ENCODE measurements around the gene LRP5.
A peak's percentile ranks its signal among the peaks of the same experiment; 100 is the strongest.

Gene LRP5

DNA sequence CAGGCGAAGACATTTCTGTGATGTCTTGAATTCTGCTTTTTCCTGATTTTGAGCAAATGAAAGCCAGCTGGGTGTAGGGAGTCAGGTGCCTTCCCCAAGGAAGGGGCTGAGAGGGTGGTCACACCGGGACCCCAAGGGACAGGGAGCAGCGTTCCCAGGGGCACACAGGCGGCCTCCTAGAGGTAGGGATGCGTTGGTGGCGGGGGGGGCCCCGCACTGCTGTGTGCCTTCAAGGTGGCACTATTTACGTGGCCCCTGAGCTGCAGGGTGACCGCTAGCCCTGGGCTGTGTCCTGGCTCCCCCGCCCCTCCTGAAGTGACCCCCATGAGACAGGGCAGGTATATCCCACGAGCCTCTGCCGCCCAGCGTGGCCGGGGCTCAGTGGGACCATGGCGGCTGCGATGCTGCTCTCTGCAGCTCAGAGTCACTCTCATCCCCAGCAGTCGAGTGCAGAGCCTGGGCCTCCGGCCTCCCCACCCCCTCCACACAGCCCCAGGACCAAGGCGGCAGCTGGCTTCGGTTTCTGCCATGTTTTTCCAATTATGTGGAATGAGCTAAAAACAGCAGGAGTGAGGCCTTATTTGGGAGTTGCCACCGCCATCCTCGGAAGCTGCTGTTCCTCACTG lies 60.9 kb downstream of the LRP5 start:
- DNase-seq: no peak

DNA sequence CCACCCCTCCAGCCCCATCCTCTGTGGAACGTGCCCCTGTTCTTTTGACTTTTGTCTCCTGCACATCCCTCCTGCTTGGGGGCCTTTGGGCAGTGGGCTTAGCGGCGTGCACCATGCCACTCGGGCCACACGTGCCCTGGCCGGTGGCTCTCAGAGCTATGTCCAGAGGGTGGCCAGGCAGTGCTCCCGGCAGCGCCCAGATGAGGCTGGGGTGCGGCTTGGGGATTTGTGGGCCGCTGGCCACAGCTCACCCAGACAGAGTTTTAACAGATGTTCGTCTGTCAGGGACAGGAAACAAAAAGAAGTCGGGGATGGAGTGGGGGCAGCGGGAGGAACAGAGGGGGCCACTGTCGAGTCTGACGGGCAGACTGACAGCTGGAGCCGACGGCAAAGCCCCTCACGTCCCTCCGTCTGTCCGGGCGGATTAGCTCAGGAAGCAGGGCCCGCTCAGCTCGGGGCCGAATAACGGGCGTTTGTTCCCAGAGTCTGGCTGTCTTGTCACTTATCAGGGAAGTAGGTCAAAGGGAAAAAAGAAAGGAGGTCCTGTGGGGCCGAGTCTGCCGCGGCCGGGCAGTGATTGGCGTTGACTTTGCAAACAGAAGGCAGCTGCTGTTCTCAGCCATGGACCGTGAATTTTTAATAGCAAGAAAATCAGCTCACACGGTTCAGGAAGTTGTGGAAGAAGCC lies 61.6 kb downstream of the LRP5 start:
- no peak for DNase-seq

- no peak for DNase-seq
Observed at GRCh38 chr11:68374531-68374930, 62.1 kb downstream of the LRP5 start.

- no peak for DNase-seq
Observed at GRCh38 chr11:68375337-68375736, 62.9 kb downstream of the LRP5 start.

- no peak for DNase-seq
Observed at GRCh38 chr11:68375766-68376165, 63.4 kb downstream of the LRP5 start.

DNA sequence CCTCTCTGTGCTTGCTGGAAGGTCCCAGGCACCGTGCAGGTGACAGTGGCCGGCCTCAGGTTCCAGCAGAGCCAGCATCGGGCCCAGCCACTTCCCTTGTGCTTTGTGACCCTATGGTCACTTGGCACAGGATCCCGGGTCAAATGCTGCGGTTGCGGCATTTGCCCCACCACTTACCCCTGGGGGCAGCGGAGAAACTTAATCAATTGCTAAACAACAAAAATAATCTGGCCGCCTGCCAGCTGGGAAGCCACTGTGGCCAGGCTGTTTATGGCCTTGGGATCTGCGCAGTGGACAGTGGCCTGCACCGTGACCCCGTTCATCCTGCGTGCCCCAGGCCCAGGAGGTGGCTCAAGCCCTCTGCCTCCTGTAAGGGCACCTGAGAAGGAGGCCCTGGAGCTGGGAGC lies 65.0 kb downstream of the LRP5 start:
- no peak for DNase-seq

DNA sequence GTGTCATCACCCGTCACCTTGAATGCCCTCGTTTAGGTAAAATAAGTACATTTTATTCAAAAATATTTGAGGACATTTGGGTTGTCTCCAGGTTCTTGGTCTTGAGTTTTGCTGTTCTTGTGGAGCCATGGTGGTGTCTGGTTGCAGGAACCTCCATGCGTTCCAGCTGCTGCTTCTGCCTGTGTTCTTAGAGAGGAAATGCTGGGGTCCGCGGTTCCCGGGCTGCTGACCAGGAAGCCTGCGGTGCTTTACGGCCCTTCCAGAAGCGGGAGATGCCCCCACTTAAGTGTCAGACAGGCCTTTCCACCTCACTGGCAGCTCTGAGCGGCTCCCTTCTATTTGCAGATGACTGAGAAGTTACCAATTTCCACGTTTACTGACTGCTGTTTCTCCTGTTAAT lies 66.8 kb downstream of the LRP5 start:
- DNase-seq: no peak

- no peak for DNase-seq
Observed at GRCh38 chr11:68380786-68381622, 68.6 kb downstream of the LRP5 start.

DNA sequence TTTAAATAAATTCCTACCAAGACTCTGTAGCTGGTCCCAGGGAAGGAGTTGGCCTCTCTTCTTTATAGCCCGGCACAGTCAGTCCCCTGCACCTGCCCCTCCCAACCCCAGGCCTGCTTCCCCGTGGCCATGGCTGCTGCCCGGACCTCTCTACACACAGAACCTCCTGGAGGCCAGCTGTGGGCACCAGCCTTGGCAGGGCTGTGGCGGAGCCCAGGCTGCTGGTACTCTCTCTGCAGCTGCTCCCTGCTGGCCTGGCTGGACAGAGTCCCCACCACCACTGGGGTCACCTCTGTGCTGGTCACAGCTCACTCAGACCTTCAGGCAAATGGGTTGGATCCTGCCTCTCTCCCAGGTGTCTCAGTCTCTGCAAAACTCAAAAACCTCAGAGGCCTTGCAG lies 69.3 kb downstream of the LRP5 start:
- DNase-seq: no peak

GRCh38 chr11:68382358-68382998 lies 70.1 kb downstream of the LRP5 start:
- no peak for DNase-seq

DNA sequence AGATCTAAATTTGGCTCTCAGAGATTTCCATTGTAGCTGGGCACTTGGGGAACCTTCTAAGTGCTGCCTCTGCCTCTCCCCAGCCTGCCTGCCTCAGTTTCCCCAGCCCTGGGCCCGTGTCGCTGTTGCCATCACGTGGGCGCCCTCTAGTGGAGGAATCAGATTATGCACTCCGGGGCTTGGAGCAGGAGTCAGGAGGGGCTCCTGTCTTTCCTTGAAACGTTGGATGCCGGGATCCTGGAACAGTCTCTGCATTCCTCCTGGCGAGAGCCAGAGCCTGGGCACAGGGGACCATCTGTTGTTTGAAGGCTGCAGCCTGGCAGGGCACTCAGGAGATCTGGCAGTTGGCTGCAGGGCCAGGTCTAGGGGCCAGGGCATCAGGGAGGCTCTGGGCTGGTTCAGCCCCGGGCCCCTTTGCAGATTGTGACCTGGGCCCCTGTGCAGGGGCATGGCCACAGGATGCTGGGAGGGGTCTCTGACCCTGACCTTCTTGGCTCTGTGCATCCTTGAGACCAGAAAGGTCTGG lies 71.6 kb downstream of the LRP5 start:
- DNase-seq: peak; percentile 8 to 12

- no peak for DNase-seq
Observed at GRCh38 chr11:68384530-68385081, 72.2 kb downstream of the LRP5 start.

- no peak for DNase-seq
Observed at GRCh38 chr11:68385128-68385527, 72.7 kb downstream of the LRP5 start.

DNA sequence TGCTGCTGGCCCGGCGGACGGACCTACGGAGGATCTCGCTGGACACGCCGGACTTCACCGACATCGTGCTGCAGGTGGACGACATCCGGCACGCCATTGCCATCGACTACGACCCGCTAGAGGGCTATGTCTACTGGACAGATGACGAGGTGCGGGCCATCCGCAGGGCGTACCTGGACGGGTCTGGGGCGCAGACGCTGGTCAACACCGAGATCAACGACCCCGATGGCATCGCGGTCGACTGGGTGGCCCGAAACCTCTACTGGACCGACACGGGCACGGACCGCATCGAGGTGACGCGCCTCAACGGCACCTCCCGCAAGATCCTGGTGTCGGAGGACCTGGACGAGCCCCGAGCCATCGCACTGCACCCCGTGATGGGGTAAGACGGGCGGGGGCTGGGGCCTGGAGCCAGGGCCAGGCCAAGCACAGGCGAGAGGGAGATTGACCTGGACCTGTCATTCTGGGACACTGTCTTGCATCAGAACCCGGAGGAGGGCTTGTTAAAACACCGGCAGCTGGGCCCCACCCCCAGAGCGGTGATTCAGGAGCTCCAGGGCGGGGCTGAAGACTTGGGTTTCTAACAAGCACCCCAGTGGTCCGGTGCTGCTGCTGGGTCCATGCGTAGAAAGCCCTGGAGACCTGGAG lies 74.1 kb downstream of the LRP5 start:
- no peak for DNase-seq

GRCh38 chr11:68387840-68388239 lies 75.4 kb downstream of the LRP5 start:
- no peak for DNase-seq

DNA sequence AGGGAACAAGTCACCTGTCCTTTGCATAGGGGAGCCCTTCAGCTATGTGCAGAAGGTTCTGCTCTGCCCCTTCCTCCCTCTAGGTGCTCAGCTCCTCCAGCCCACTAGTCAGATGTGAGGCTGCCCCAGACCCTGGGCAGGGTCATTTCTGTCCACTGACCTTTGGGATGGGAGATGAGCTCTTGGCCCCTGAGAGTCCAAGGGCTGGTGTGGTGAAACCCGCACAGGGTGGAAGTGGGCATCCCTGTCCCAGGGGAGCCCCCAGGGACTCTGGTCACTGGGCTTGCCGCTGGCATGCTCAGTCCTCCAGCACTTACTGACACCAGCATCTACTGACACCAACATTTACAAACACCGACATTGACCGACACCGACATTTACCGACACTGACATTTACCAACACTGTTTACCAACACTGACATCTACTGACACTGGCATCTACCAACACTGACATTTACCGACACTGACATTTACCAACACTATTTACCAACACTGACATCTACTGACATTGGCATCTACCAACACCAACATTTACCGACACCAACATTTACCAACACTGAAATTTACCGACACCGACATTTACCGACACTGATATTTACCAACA lies 76.3 kb downstream of the LRP5 start:
- DNase-seq: no peak

DNA sequence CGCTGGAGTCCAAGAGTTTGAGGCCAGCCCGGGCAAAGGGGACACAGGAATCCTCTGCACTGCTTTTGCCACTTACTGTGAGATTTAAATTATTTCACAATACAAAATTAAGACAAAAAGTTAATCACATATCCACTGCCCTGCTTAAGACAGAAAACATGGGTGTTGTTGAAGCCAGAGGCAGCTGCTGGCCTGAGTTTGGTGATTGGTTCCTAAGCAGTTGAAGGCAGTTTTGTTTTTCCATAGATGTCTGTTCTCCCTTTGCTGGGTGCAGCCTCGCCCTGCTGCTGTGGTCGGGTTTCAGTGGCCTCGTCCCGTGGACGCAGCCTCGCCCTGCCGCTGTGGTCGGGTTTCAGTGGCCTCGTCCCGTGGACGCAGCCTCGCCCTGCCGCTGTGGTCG lies 77.9 kb downstream of the LRP5 start:
- no peak for DNase-seq

- DNase-seq: no peak
Observed at GRCh38 chr11:68392822-68393221, 80.4 kb downstream of the LRP5 start.

DNA sequence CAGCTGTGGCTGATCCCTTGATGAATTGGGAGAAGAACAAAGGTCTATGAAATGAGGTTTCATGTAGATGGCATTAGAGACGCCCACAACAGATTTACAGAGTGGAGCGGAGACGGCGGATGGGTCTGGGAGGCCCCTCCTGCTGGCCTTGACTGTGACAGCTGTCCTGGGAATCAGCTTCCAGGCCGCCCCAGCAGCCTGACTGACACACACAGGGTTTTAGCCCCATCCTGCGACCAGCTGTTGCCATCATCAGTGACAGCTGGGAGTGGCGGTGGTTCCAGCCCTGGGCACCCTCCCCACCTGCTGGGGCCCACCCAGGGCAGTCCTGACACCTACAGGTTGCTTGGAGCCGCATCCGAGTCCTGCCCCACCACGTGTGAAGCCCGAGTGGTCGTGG lies 84.1 kb downstream of the LRP5 start:
- no peak for DNase-seq

GRCh38 chr11:68397256-68397655 lies 84.9 kb downstream of the LRP5 start:
- DNase-seq: no peak

DNA sequence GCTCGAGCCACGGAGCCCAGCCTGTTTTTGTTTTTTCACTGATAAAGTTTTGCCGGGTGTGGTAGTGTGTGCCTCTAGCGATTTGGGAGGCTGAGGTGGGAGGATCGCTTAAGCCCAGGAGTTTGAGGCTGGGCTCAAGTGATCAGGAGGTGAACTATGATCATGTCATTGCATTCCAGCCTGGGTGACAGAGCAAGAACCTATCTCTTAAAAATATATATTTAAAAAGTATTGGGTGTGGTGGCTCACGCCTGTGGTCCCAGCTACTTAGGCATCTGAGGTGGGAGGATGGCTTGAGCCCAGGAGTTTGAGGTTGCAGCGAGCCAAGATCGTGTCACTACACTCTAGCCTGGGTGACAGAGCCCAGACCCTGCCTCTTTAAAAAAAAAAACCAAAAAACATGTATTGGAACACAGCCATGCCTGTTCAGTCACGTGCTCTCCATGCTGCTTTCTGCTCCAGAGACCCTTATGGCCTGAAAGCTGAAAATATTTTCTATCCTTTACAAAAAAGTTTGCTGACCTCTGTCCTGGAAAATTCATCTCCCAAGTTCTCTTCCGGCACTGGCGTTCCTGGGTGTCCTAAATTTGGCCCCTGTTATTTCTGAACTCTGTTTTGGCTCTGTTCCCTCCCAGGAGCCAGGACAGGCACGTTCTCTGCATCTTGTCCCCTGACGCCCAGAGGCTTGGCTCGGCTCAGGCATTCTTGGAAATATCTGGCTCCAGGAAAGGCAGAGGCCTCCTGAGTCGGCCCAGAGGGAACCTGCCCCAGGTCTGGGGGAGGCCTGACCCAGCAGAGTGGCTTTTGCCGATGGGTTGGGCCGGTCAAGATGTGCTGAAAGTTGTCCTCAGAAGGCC lies 86.8 kb downstream of the LRP5 start:
- DNase-seq: no peak

Measured in bone marrow (tissue), 2 donors.